Neural progenitor cell (in vitro differentiated cells): ENCODE data around the gene CD44.

ENCODE experiments used
- EZH2 ChIP-seq: fragments of 200-600 bp; sonication (generic); IDR thresholded peaks from 2 replicates; pipeline ENCODE4 v1.6.1; 2017; ENCODE audit warnings: antibody characterized with exemption, mild to moderate bottlenecking, moderate library complexity
- EZH2phosphoT487 ChIP-seq: fragments of 200-600 bp; sonication (generic); IDR thresholded peaks from 2 replicates; pipeline ENCODE4 v1.6.1; 2017; ENCODE audit warnings: antibody characterized with exemption
- TF ChIP-seq, protein P1 (sequence below): fragments of 200-600 bp; sonication (generic); IDR thresholded peaks from 2 replicates; pipeline ENCODE4 v1.5.1; 2017; ENCODE audit warnings: antibody characterized with exemption, mild to moderate bottlenecking

DNA sequence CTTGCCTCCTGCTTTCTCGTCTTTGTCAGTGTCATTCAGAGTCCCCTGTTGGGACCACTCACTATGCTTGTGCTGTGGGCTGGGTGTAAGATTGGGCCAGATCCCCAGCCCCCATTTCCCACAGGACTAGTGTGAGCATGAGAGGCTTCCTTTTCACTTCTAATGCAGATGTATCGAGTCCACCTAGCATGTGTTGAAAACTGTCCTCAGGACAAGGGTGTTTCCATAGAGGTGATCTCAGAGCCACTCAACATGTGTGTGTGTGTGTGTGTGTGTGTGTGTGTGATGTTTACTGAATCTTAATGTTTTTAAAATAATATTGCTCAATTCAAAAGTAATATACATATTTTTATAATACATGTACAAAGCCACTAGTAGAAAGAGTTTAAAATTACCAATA, 11.4 kb upstream of the CD44 start:
- TF ChIP-seq, protein P1, sequence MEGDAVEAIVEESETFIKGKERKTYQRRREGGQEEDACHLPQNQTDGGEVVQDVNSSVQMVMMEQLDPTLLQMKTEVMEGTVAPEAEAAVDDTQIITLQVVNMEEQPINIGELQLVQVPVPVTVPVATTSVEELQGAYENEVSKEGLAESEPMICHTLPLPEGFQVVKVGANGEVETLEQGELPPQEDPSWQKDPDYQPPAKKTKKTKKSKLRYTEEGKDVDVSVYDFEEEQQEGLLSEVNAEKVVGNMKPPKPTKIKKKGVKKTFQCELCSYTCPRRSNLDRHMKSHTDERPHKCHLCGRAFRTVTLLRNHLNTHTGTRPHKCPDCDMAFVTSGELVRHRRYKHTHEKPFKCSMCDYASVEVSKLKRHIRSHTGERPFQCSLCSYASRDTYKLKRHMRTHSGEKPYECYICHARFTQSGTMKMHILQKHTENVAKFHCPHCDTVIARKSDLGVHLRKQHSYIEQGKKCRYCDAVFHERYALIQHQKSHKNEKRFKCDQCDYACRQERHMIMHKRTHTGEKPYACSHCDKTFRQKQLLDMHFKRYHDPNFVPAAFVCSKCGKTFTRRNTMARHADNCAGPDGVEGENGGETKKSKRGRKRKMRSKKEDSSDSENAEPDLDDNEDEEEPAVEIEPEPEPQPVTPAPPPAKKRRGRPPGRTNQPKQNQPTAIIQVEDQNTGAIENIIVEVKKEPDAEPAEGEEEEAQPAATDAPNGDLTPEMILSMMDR: no peak
- TF ChIP-seq EZH2phosphoT487 (no peak), EZH2 (no peak)
